GM12878 (cell line): ENCODE measurements around the gene SLC22A23. TPM values are rescaled to one million over a fixed set of nuclear protein-coding genes. Genes with fewer than 3 reads are reported as not detected.

Experiments used
- ATAC-seq: fragments of 200-7000 bp; cut with Tn5 transposase; 3 replicates; pipeline ENCODE4 v1.9.1; 2020; ENCODE audit warnings: mild to moderate bottlenecking, moderate library complexity
- BruUV-seq: library from RNA; stranded (reverse); fragments of 400-500 nt; replicated peaks from 2 replicates; lab custom pipeline; 2021; lab: Mats Ljungman, UMichigan
- CTCF ChIA-PET: fragments of 300-600 bp; sonication (Branson Sonifier 250); formaldehyde crosslinking; extraction: SDS; loops from one replicate; lab custom pipeline; 2021; ENCODE audit warnings: inconsistent platforms; lab: Yijun Ruan, JAX
- POLR2A ChIA-PET: fragments of 350-600 bp; formaldehyde crosslinking; extraction: SDS; loops from one replicate; lab custom pipeline; 2021; ENCODE audit warnings: inconsistent platforms; lab: Charles Lee
- RAD21 ChIA-PET: fragments of 300-600 bp; sonication (Branson Sonifier 250); formaldehyde crosslinking; loops from one replicate; lab custom pipeline; 2023; ENCODE audit warnings: antibody characterized with exemption; ENCODE audit not compliant: unreplicated experiment; lab: Charles Lee
- SMC1A ChIA-PET: fragments of 300-600 bp; sonication (Branson Sonifier 250); formaldehyde crosslinking; loops from one replicate; lab custom pipeline; 2023; ENCODE audit not compliant: unreplicated experiment, uncharacterized antibody; lab: Charles Lee
- DNase-seq: peaks from one replicate; pipeline ENCODE4 v3.0.0-alpha.2; 2011; ENCODE audit warnings: low read depth, low spot score
- FAIRE-seq: peaks from 3 replicates; lab custom pipeline; 2011; peaks lifted over from hg19 to GRCh38; lab: Jason Lieb, UNC
- H2AFZ ChIP-seq: 2 replicates; pipeline ENCODE4 v1.6.0; 2011; ENCODE audit warnings: low read depth, low read length, control low read depth; ENCODE audit not compliant: control insufficient read depth
- H3K27ac ChIP-seq: 2 replicates; pipeline ENCODE4 v1.5.1; 2011; ENCODE audit warnings: control low read depth; ENCODE audit not compliant: control insufficient read depth, insufficient read depth
- H3K27me3 ChIP-seq, 2 experiments: replicated peaks in 1 of 2; 2 replicates each; pipeline versions ENCODE4 v1.6.0 to v1.6.1; 2011; ENCODE audit warnings: low read length in 1 of 2; ENCODE audit not compliant: control insufficient read depth in 2 of 2, insufficient read depth in 2 of 2
- H3K36me3 ChIP-seq, 2 experiments: 2 replicates each; pipeline ENCODE4 v1.5.1; 2011; ENCODE audit warnings: low read length in 1 of 2; ENCODE audit not compliant: control insufficient read depth in 2 of 2, insufficient read depth in 2 of 2
- H3K4me1 ChIP-seq: 2 replicates; pipeline ENCODE4 v1.6.1; 2011; ENCODE audit warnings: mild to moderate bottlenecking, low read length, moderate library complexity, mixed read lengths; ENCODE audit not compliant: control insufficient read depth, insufficient read depth
- H3K4me2 ChIP-seq: 2 replicates; pipeline ENCODE4 v1.6.0; 2011; ENCODE audit warnings: control low read depth; ENCODE audit not compliant: control insufficient read depth, insufficient read depth
- H3K4me3 ChIP-seq: fragments of 200-600 bp; sonication (generic); 2 replicates; pipeline ENCODE4 v1.5.1; 2016
- H3K79me2 ChIP-seq: 2 replicates; pipeline ENCODE4 v1.6.0; 2011; ENCODE audit warnings: low read length; ENCODE audit not compliant: control insufficient read depth, insufficient read depth
- H3K9ac ChIP-seq: 2 replicates; pipeline ENCODE4 v1.8.0; 2011; ENCODE audit warnings: low read length, control low read depth, mixed read lengths; ENCODE audit not compliant: control insufficient read depth, insufficient read depth
- H3K9me3 ChIP-seq: replicated peaks from 3 replicates; pipeline ENCODE4 v1.5.1; 2011; ENCODE audit warnings: mild to moderate bottlenecking, low read length; ENCODE audit not compliant: control insufficient read depth, insufficient read depth
- H4K20me1 ChIP-seq: 2 replicates; pipeline ENCODE4 v1.6.0; 2011; ENCODE audit not compliant: control insufficient read depth, insufficient read depth
- BCL11A ChIP-seq: IDR thresholded peaks from 2 replicates; pipeline ENCODE4 v1.6.1; 2011; ENCODE audit warnings: low read depth, low read length
- ETV6 ChIP-seq, 2 experiments: fragments of 450-650 bp in 1 of 2; IDR thresholded peaks in 1 of 2; conservative IDR thresholded peaks in 1 of 2; 2 replicates each; pipeline ENCODE4 v1.6.1; 2014; ENCODE audit warnings: antibody characterized with exemption in 1 of 2, borderline replicate concordance in 1 of 2, low read depth in 1 of 2, mild to moderate bottlenecking in 1 of 2, moderate library complexity in 1 of 2
- GABPA ChIP-seq: IDR thresholded peaks from 2 replicates; pipeline ENCODE4 v1.6.1; 2014; ENCODE audit warnings: antibody characterized with exemption, low read depth, mild to moderate bottlenecking, inconsistent platforms
- HDAC6 ChIP-seq: fragments of 200-600 bp; sonication (generic); IDR thresholded peaks from one replicate; pipeline ENCODE4 v1.8.0; 2017; ENCODE audit warnings: antibody characterized with exemption; ENCODE audit not compliant: unreplicated experiment
- IKZF1 ChIP-seq: fragments of 450-650 bp; conservative IDR thresholded peaks from 2 replicates; pipeline ENCODE4 v1.6.1; 2017; ENCODE audit warnings: antibody characterized with exemption, mild to moderate bottlenecking
- KAT2A ChIP-seq: conservative IDR thresholded peaks from 2 replicates; pipeline ENCODE4 v1.6.1; 2011; ENCODE audit warnings: low read depth, low read length; ENCODE audit not compliant: control insufficient read depth
- NFIC ChIP-seq: IDR thresholded peaks from 2 replicates; pipeline ENCODE4 v1.6.1; 2012; ENCODE audit warnings: low read depth, mild to moderate bottlenecking, inconsistent platforms, low read length, moderate library complexity
- NR2F1 ChIP-seq: fragments of 450-650 bp; conservative IDR thresholded peaks from 2 replicates; pipeline ENCODE4 v1.6.1; 2017; ENCODE audit warnings: mild to moderate bottlenecking
- PML ChIP-seq: IDR thresholded peaks from 2 replicates; pipeline ENCODE4 v1.6.1; 2012; ENCODE audit warnings: low read length, inconsistent platforms
- POLR2AphosphoS2 ChIP-seq: IDR thresholded peaks from 2 replicates; pipeline ENCODE4 v1.6.1; 2011; ENCODE audit warnings: low read depth, mild to moderate bottlenecking, low read length, improper control_type of control experiment, moderate library complexity
- RFX5 ChIP-seq: IDR thresholded peaks from 2 replicates; pipeline ENCODE4 v1.6.1; 2011; ENCODE audit warnings: low read depth, low read length, improper control_type of control experiment
- SMC3 ChIP-seq: IDR thresholded peaks from 2 replicates; pipeline ENCODE4 v1.6.1; 2011; ENCODE audit warnings: low read length, improper control_type of control experiment, borderline replicate concordance
- SPI1 ChIP-seq: IDR thresholded peaks from 2 replicates; pipeline ENCODE4 v1.6.1; 2011; ENCODE audit warnings: low read depth, mild to moderate bottlenecking, low read length, moderate library complexity, borderline replicate concordance; ENCODE audit not compliant: insufficient read depth
- SUPT20H ChIP-seq: IDR thresholded peaks from 2 replicates; pipeline ENCODE4 v1.6.1; 2011; ENCODE audit warnings: low read depth, mild to moderate bottlenecking, low read length, moderate library complexity, borderline replicate concordance; ENCODE audit not compliant: control insufficient read depth
- SUZ12 ChIP-seq: fragments of 200-600 bp; sonication (generic); IDR thresholded peaks from one replicate; pipeline ENCODE4 v1.6.1; 2018; ENCODE audit warnings: antibody characterized with exemption, mild to moderate bottlenecking; ENCODE audit not compliant: unreplicated experiment
- TAF1 ChIP-seq: IDR thresholded peaks from 2 replicates; pipeline ENCODE4 v1.6.1; 2011; ENCODE audit warnings: mild to moderate bottlenecking, low read depth, low read length, borderline replicate concordance
- TBL1XR1 ChIP-seq: IDR thresholded peaks from 2 replicates; pipeline ENCODE4 v1.6.1; 2012; ENCODE audit warnings: low read depth, low read length, improper control_type of control experiment
- TCF3 ChIP-seq: IDR thresholded peaks from 2 replicates; pipeline ENCODE4 v1.6.1; 2012; ENCODE audit warnings: low read depth, mild to moderate bottlenecking, low read length, borderline replicate concordance; ENCODE audit not compliant: insufficient read depth
- WGBS: methylation state at CpG from one replicate; pipeline ENCODE4 v1.1.6; 2016; ENCODE audit warnings: low lambda C conversion rate; ENCODE audit not compliant: insufficient replicate concordance, insufficient coverage; ENCODE audit errors: missing lambda C conversion rate; 5-methylcytosine and 5-hydroxymethylcytosine counted together
- in situ Hi-C: fragments of 300-500 bp; cut with MboI; formaldehyde crosslinking; loops from 9 replicates; pipeline ENCODE4 v1.14.3; 2018; ENCODE audit warnings: mixed read lengths
- intact Hi-C: fragments of 100-400 bp; cut with micrococcal nuclease; formaldehyde crosslinking; loops from one replicate; pipeline ENCODE4 v1.14.2; 2022; ENCODE audit not compliant: unreplicated experiment
- polyA plus RNA-seq, 11 experiments: library from polyadenylated mRNA; depleted of rRNA in 4 of 11; unstranded in 6 of 11; stranded (reverse) in 5 of 11; fragments of >200 nt; fragmentation: Nextera tagmentation in 4 of 11; fragmentation: Illumina TruSeq in 1 of 11; extraction: Ambion mirVana in 4 of 11; extraction: Trizol in 1 of 11; gene quantifications; 1 replicate in 1 of 11; 2 replicates in 10 of 11; pipeline versions ENCODE4 v1.2.1 to v1.2.3, GENCODE V29; 2011 to 2016; ENCODE audit warnings: inconsistent platforms in 2 of 11, missing spikeins in 2 of 11, low read depth in 1 of 11
- total RNA-seq, 4 experiments: library from RNA; depleted of rRNA in 3 of 4; stranded (reverse); fragments of >200 nt in 3 of 4; fragmentation: Illumina TruSeq in 1 of 4; extraction: Trizol in 1 of 4; gene quantifications; 2 replicates each; pipeline versions ENCODE4 v1.2.1 to v1.2.3, GENCODE V29; 2013 to 2021
- TF ChIP-seq, protein P1 (sequence below): IDR thresholded peaks from 2 replicates; pipeline ENCODE4 v1.6.1; 2012; ENCODE audit warnings: low read length, inconsistent platforms

Gene SLC22A23
- total and polyA plus RNA-seq, 10 of the 15 experiments (the other 5 are each of a cell fraction or from before 2014, with no cell fraction given), result 0.20 to 2.4 (median 0.74) TPM

- ChIA-PET CTCF (interaction anchor here (1.0 to 1.6 kb wide), 3 partner anchors 14 to 190 kb away, joined by 3 read pairs; no protein-coding TSS in a partner anchor), POLR2A (no interaction called here)
- intact Hi-C loops, result no loop called here
These were observed 14.9 kb upstream of the SLC22A23 start for GRCh38 chr6:3471711-3472110.

DNA sequence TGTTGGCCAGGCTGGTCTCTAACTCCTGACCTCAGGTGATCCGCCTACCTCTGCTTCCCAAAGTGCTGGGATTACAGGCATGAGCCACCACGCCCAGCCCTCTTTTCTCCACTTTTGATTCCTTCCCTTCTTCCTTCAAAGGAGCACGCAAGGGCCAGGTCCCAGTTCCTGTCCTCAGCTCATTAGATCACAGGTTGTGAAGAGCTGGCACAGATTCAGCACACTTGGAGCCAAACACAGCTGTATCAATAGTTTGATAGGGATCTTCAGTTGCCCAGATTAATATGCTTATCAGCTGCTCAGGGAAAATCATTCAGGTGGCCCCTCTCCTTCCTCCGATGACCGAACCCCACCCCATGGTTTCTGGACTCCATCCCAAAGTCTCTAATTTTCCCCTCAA lies 14.4 kb upstream of the SLC22A23 start:
- no peaks in the 10 kb centered on the region for H3K36me3 ChIP-seq
- H3K79me2 ChIP-seq, result no peaks in the 10 kb centered on the region
- in situ Hi-C loops (no loop called here), intact Hi-C loops (no loop called here)
- H3K27me3 ChIP-seq, result peaks cover 0 to 3% of the 10 kb centered on the region in 2 experiments; a peak in 1 of 4 replicates
- no peak for ATAC-seq
- H3K4me1 ChIP-seq, result no peaks in the 10 kb centered on the region
- RAD21 ChIA-PET, result no interaction called here
- no peak overlapping the region for H2AFZ ChIP-seq
- no TSS peak for BruUV-seq
- H4K20me1 ChIP-seq, result no peaks in the 10 kb centered on the region
- SMC1A ChIA-PET, result no interaction called here
- POLR2A ChIA-PET, result no interaction called here
- no peak overlapping the region for H3K27ac ChIP-seq
- FAIRE-seq, result no peak
- DNase-seq, result no peak
- 27% methylated on average over 5 of the region's 5 CpGs for WGBS
- H3K9ac ChIP-seq, result no peak overlapping the region
- no peak overlapping the region for H3K4me2 ChIP-seq
- CTCF ChIA-PET, result interaction anchor here (1.2 to 1.6 kb wide), 2 partner anchors 13 to 19 kb away, joined by 3 read pairs; no protein-coding TSS in a partner anchor
- no peaks in the 10 kb centered on the region for H3K9me3 ChIP-seq
- H3K4me3 ChIP-seq, result no peak overlapping the region
- no peak for TF ChIP-seq TAF1
- no peak for TF ChIP-seq TBL1XR1
- no peak for TF ChIP-seq GABPA
- TF ChIP-seq SUPT20H, result no peak
- TF ChIP-seq SUZ12, result no peak
- no peak for TF ChIP-seq KAT2A
- TF ChIP-seq ETV6 (conservative IDR thresholded peaks at IDR 0.05 in 1 of 2, IDR thresholded peaks at IDR 0.05 in 1 of 2; ENCODE audit: borderline replicate concordance in 1 of 2, low read depth in 1 of 2), result no peak
- TF ChIP-seq NR2F1, result no peak
- no peak for TF ChIP-seq SMC3
- TF ChIP-seq HDAC6, result no peak
- TF ChIP-seq PML, result no peak
- TF ChIP-seq SPI1, result no peak

More at GRCh38 chr6:3471711-3472110, 14.9 kb upstream of the SLC22A23 start:
- DNase-seq (no peak), ATAC-seq (no peak), FAIRE-seq (no peak)
- Histone ChIP-seq H3K36me3 (no peaks in the 10 kb centered on the region), H3K4me2 (no peak overlapping the region), H3K9ac (no peak overlapping the region), H3K79me2 (no peaks in the 10 kb centered on the region), H2AFZ (no peak overlapping the region), H4K20me1 (no peaks in the 10 kb centered on the region), H3K9me3 (no peaks in the 10 kb centered on the region), H3K27ac (no peak overlapping the region), H3K4me3 (no peak overlapping the region), H3K4me1 (no peaks in the 10 kb centered on the region), H3K27me3 (no peaks in the 10 kb centered on the region)
- BruUV-seq, result no TSS peak
- in situ Hi-C loops, result no loop called here
- ChIA-PET SMC1A (no interaction called here), RAD21 (no interaction called here)
- WGBS, result 13% methylated on average over 3 of the region's 3 CpGs
- no peak for TF ChIP-seq TCF3
- no peak for TF ChIP-seq RFX5
- no peak for TF ChIP-seq POLR2AphosphoS2
- TF ChIP-seq, protein P1, sequence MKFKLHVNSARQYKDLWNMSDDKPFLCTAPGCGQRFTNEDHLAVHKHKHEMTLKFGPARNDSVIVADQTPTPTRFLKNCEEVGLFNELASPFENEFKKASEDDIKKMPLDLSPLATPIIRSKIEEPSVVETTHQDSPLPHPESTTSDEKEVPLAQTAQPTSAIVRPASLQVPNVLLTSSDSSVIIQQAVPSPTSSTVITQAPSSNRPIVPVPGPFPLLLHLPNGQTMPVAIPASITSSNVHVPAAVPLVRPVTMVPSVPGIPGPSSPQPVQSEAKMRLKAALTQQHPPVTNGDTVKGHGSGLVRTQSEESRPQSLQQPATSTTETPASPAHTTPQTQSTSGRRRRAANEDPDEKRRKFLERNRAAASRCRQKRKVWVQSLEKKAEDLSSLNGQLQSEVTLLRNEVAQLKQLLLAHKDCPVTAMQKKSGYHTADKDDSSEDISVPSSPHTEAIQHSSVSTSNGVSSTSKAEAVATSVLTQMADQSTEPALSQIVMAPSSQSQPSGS, result no peak
- TF ChIP-seq BCL11A, result no peak
- no peak for TF ChIP-seq NFIC
- no peak for TF ChIP-seq IKZF1
